Measurements from ENCODE around the gene AGBL1.

GRCh38 chr15:86650094-86650493, 570.4 kb downstream of the AGBL1 start:
- no peak for TF ChIP-seq CTCF (IDR thresholded peaks at IDR 0.05; ENCODE audit: borderline replicate concordance, extremely low read depth, low read length, poor library complexity, severe bottlenecking)
- TF ChIP-seq EZH2 (IDR thresholded peaks at IDR 0.05; ENCODE audit: borderline replicate concordance, low read depth, low read length, severe bottlenecking), result no peak

Data from DND-41 (cell line).